Subcutaneous preadipocyte (primary cell): ENCODE data around the gene ISL1. TPM values are rescaled to one million over a fixed set of nuclear protein-coding genes. Genes with fewer than 3 reads are reported as not detected.

Experiments used
- total RNA-seq: library from RNA; depleted of rRNA; stranded (reverse); fragments of >200 nt; gene quantifications from 2 replicates; pipeline ENCODE4 v1.2.3, GENCODE V29; 2012

ISL1 gene
- total RNA-seq = under 0.01 TPM in 1 of 2 replicates, not detected in the other

DNA sequence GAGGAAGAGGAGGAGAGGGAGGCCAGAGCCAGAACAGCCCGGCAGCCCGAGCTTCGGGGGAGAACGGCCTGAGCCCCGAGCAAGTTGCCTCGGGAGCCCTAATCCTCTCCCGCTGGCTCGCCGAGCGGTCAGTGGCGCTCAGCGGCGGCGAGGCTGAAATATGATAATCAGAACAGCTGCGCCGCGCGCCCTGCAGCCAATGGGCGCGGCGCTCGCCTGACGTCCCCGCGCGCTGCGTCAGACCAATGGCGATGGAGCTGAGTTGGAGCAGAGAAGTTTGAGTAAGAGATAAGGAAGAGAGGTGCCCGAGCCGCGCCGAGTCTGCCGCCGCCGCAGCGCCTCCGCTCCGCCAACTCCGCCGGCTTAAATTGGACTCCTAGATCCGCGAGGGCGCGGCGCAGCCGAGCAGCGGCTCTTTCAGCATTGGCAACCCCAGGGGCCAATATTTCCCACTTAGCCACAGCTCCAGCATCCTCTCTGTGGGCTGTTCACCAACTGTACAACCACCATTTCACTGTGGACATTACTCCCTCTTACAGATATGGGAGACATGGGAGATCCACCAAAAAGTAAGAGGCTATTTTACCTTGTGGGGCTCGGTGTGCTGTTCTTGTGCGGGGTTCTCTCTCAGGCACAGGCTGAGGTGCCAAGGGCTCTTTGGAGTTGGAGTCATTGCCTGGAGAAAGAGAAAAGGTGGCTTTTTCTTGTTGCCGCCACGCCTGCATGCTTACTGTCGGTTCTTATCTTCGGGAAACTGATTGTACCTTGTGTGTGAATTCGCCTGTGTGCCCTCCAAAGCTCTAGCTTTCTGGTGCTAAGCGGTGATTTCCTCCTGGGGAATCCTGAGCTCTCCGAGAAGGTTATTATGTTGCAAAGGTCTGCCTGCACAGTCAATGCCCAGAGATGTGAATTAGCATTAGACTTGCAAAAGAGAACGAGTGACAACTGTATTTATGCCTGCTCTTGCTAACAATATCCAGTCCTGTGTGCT is at the start of gene ISL1:
Gene ISL1, plus strand, starts transcription at position 318 of the 991 bp plus-strand sequence. Its CDS starts 224 bp downstream, at position 542.

